HPDE6-E6E7 (cell line): ENCODE measurements around the gene CNTNAP2.

Experiments
- DNase-seq: peaks from one replicate; pipeline ENCODE4 v3.0.0; 2011; ENCODE audit warnings: missing footprints; ENCODE audit errors: extremely low spot score

The CNTNAP2 gene

DNA sequence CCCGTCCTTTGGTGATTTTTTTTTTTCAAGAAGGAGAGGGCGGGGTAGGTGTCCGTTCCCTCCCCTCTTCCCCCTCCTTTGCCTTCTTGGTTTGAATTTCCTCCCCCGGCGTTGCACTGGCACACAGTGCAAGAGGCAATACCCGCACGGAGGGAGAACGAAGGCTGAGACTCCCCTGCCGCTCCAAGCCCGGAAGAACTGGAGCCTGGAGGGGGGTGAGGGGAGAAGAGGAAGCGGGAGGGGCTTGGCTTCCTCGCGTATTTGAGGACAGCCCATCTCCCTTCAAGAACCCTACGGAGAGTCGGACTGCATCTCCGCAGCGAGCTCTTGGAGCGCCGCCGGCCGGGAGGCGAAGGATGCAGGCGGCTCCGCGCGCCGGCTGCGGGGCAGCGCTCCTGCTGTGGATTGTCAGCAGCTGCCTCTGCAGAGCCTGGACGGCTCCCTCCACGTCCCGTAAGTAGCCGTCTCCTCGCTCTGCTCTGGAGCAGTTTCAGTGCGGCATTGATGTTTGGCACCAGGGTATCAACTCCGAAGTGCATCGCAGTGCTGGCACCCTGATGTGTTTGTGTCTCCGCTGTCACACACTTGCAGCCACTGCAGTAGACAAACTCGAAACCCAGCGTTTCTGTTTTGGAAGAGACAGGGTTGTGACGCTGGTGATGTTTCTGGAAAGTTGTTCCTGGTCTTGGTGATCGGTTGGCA is at the start of gene CNTNAP2:
TSS of gene CNTNAP2 (plus strand) at position 281 of the 702 bp plus-strand sequence. CDS start at position 357, 76 bp downstream.
- no peak for DNase-seq

DNA sequence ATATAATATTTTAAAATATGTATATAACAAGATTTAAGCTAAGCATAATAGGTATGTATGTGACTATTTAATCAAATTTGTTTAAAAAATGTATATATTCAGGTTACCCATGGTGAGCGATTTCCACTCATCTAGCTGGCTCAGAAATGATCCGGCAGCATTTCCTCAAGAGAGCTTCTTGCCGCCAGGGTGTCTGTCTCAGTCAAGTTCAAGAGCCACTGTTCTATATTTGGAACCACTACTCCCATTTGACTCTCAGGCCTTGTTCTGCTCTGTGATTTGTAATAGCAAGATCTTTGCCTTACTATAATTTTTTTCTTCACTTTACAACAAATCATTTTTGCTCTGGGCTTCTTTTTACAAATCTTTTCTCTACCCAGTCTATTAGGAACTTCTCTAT is 48.7 kb upstream of the CNTNAP2 start:
- DNase-seq = no peak

DNA sequence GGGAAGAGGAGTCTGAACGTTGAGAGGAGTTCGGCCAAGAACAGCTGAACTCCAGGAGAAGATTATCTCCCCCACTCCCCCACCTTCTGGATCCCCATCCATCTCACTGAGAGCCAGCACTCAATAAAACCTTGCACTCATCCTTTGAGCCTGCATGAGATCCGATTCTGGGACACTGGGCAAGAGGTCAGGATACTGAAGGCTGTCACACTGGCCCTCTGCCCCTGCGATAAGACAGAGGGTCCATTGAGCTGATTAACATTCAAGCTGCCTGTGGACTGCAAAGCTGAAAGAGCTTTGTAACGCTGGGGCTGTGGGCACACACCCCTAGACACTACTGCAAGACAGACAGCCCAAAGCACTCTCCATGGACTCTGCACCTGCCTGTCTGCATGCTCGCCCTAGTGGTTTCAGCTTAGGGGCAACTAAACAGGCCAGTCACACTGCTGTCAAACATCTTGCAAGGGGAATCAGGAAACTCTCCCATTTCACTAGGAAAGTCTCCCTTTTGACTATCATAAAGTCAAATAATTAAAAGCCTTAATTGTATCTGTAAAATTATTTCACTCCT is 42.3 kb upstream of the CNTNAP2 start:
- DNase-seq = no peak

DNA sequence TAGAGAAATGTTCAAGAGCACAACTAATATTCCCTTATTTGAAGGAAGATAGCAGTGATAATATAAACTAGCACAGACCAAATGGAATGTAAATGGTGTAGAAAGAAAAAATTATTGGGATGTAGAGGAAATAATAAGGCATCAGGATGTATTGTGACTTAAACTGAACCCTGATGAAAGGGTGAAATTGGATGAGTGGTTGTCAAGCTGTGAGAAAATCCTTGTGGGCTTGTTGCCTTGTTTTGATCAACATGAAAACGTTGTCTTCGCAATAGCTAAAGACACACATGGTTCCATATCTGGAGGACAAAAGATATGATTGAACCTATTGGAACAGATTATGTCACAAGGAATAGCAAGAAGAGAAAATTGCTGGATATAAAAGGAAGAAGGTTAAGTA is 40.3 kb upstream of the CNTNAP2 start:
- DNase-seq = no peak

DNA sequence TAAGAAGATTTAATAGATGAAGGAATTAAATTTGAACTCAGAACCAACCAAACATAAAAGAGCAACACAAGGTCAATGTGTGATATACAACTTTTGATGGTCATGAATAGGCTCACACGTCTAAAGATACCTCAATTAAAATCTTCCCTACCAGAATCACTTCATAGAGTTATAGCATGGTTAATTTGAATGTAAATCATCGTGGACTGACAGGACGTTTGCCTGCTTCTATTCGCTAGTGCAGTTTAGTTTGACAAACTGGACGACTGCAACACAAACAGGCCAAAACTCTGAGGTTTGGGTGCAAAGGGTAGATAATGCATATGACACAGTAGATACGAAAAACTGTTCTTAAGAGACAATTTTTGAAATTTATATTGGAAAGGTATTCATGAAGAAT is 32.5 kb upstream of the CNTNAP2 start:
- no peak for DNase-seq

DNA sequence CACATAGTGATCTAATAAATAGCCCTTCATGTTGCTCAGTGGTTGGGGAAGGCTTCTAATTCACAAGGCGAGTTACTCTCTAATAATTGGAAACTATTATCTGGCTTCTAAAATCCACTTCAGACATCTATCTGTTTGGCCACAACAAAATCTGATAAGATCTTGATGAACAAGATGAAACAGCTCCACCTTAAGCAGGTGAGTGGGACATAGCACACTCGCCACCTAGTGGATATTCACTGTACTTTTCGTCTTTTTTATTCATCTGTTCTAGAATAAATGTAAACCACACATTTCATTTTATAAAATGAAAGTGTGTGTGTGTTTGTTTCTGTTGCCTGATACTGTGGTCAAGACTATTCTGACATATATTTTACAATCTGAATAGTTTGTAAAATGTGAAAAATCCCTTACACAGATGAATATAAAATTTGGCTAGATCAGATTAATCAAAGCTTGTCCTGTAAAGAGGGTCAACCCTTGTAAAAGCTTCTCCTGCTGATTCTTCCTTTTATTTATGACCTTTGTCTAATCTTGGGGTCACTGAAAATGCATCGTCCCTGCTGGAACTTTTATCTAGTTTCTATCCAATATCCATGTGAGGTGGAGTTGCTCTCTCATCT is 26.5 kb upstream of the CNTNAP2 start:
- DNase-seq = peak; percentile 10

DNA sequence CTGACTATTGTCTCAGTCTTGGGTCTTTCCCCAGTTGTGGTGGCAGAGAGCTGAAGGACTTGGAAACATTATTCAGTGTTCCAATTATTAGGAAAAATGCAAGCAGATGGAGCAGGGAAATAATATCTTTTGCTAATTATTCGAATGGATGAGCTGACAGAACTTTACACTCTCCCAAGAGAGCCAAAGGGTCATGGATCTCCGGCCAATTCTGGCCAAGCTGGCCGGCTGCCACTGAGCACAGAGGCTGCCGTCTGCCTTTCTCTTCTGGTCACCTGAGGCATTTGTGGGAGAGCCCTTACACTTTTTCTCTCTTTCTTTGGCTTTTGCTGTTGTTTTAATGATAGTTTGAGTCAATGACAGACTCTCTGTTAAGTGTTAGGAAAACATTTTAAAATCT is 22.2 kb upstream of the CNTNAP2 start:
- DNase-seq = no peak

DNA sequence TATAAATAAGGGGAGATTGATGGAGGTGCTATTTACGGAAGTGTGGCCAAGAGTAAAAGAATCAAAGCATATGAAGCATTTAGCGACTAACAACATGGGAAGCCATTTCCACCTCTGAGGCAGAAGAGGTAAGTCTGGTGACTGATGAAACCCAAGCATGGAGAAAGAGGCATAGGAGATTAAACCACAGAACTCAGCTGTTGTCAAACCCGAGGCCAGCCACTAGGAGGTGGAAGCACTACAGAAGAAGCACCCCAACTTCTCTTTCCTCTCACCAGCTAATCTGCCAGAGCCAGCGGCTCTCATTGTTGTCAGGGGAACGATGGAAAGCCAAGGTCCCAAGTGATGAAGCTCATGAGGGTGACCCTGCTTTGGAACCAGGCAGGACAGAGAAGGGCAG is 19.6 kb upstream of the CNTNAP2 start:
- DNase-seq = no peak

DNA sequence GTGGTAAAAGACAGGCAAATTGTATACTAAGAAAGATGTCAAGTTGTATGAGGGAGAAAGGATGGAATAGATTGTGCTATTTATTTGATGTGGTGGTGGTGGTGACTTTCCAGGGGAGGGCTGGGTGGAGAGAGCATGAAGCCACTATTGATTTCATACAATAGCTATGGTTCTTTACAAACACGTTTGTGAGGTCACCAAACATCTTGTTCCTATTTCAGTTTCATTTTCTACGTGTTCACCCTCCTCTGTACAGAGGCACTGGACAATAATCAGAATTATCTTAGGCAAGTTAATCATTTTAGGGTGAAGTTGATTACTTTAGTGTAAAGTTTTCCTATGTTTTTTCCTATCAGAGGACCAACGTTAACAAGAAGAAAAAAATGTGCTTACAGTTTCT is 10.3 kb upstream of the CNTNAP2 start:
- no peak for DNase-seq

DNA sequence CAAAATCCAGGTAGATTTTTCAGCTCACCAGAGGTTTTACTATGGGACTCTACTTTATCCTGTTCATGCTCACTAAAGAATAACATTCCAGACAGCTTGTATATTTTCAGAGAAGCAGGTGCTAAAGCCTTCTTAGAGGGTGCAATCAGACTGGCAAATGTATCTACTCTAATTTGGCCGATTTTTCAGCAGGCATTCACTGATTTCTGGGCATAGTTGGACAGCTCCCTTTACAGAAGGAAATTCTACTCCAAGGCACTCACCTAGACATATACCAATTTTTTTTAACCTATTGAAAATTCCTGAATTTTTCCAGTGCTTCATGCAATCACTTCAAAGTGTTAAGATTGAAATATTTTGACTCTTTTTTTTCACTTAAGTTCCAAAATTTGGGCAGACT is 3.8 kb upstream of the CNTNAP2 start:
- no peak for DNase-seq

DNA sequence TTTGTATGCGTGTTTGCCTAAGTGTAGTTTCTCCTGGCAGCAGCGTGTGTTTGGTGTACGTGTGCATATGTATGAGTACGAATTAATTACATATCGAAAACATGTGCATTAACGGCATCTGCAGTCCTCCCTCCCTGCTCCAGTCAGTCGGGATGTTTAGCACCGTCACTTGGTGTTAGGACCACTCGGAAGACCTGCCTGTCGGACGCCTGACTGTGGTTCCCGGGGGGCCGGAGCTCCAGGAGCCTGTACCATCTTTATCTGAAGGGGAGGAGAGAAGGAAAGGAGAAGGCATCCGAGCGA is 1.1 kb upstream of the CNTNAP2 start:
- DNase-seq = no peak

DNA sequence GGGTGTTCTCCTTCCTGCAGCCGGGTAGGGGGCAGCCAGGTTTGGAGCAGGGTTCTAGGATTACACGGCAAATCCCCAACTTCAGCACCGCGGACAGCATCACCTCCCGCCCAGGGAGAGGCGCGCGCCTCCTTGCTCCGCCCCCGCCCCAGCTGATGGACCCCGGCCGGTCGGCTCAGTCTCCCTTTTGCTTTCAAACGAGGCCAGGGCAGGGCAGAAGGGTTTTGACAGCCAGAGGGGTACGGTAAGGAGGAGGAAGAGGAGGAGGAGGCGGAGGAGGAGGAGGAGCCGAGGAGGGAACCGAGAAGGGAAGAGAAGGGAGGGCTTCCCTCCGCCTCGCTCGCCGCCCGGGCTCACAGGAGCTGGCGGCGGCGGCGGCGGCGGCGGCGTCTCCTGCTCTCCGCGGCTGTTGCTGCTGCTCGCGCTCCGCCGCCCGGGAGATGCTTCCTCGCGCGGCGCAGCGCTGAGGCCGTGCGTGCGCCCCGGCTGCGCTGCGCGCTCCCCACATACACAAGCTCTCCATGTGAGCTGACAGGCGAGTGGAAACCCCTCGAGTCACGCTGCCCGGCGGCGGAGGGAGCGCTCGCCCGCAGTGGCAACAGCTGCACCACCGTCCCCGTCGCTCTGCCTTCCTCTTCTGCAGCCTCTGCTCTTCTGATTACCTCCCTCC is 615 bp upstream of the CNTNAP2 start:
- DNase-seq = no peak

DNA sequence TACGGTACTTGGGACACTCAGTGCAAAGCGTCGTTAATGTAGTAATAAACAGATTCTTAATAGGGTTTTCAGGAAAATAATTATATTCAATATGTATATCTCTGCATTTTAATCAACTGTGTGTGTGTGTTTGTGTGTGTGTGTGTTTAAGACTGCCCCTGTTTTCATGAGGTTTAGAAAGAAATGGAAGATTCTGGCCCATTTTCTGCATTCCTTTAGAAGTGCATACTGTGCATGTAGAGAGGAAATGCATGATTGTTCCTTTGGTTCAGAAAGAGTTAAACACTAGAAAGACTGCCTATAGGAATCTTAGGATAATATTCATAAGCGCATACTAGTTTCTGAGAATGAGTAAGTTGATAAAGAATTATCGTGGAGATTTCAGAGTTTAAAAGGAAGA is 975 bp downstream of the CNTNAP2 start:
- DNase-seq = no peak

DNA sequence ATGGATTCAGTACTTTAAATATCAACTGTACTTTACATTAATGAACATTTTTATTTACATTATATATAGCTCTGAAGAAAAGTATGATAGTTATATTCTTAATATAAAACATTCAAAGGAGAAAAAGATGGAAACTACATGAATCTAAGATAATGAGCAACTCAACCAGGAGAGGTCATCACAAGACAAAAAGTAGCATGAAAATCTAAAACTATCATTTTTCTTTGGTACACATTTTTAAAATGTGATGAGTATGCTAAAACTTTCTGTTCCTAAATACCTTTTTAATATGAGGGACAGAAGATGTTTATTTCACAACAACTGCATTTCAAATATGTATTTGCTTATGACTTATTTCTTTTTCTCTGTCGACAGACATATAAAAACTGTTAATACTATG is 2.4 kb downstream of the CNTNAP2 start:
- no peak for DNase-seq

DNA sequence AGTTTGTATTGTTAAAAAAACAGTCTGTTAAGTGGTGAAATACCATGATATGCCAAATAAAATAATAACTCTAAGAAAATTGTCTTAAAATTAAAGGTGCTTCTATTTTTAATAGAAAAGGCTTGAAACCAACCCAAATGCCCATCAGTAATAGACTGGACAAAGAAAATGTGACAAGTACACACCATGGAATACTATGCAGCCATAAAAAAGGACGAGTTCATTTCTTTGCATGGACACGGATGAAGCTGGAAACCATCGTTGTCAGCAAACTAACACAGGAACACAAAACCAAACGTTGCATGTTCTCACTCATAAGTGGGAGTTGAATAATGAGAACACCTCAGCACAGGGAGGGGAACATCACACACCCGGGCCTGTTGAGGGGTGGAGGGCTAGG is 7.1 kb downstream of the CNTNAP2 start:
- no peak for DNase-seq

DNA sequence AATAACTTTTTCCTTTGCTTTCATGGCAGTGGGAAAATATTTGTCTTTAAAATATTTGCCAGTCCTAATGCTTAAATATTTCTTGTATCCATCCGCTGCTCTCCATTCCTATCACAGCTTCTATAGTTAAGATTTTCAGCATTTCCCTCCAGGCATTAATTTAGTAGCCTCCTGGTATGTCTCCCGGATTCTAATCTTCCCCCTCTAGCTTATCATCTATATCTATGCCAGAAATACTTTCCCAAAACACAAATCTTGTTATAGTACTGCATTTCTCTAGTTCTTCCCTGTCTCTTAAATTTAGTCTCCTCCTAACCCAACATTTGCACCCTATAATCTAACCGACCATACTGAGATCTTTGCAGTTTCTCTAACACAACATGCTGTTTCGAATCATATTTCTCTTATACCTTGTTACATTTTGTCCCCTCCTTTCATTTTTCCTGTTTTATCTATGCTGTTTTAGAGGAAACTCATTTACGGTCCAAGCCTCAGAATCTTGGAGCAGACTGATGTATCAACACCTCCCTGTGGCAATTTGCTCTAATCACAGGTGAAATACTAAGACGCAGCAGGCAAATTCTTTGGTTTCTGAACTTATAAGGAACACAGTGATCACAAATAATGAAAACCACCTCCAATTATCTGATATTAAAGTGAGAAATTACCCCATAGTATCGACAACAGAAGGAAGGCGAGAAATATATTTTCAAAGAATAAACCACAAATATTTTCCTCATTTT is 10.3 kb downstream of the CNTNAP2 start:
- no peak for DNase-seq

DNA sequence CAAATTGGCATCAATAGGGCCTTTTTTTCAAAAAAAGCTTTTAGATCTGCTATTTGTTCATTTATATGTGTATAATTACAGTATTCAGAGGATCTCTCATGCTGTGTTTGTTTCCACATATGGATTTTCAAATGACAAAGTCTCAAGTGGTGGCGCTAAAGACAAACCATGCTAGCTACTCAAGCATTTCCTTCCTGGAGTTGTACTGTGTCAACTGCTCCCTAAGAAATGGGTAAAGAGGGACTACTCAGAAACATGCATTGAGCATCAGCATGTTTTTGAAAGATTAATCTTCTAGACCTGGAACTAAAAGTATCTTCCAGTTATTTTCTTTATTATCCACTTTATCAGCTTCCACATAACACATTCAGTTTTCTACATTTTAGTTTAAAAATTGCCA is 12.7 kb downstream of the CNTNAP2 start:
- no peak for DNase-seq

DNA sequence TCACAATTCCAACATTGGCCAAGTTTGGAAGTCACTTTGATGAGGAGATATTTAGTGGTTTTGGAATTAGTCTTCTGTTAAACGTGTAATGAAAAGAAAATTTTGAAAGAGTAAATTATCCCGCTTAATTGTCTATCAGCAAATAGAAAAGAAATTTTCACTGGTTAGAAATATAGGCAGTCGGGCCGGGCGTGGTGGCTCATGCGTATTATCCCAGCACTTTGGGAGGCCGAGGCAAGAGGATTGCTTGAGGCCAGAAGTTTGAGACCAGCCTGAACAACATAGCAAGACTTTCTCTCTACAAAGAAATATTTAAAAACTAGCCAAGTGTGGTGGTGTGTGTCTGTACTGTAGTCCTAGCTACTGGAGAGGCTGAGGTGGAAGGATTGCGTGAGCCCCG is 13.4 kb downstream of the CNTNAP2 start:
- DNase-seq = no peak

DNA sequence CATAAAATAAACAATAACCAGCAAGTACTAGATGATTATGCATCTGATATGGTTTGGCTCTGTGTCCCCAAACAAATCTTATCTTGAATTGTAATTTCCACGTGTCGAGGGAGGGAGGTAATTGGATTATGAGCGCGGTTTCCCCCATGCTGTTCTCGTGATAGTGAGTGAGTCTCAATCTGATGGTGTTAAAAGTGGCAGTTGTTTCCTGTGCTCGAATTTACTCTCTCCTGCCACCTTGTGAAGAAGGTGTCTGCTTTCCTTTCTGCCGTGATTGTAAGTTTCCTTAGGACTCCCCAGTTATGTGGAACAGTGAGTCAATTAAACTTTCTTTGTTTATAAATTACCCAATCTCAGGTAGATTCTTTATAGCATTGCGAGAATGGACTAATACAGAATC is 15.1 kb downstream of the CNTNAP2 start:
- no peak for DNase-seq

DNA sequence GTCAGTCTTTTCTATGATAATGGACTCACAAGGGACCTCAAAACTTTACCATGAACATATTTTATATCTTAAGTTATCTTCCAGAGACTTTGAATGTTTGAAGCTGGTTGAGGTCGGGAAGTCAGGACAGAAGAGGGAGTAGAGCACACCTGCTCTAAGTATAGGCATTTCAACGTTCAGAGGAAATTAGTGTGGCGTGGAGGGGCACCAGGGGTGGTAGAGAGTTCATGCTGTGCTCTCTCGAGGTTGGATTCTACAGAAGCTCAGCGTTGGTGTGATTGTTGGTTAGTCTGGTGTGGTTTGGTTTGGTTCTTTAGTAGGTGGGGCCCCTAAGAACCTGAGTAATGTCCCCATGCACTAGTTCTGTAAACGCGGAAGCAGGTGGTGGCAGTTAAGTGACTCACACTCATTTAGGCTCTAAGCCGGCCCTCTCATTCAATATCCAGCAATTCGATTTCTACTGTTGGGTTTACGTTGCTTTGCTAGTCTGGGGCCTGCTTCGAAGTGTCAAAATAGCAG is 19.8 kb downstream of the CNTNAP2 start:
- DNase-seq = no peak

DNA sequence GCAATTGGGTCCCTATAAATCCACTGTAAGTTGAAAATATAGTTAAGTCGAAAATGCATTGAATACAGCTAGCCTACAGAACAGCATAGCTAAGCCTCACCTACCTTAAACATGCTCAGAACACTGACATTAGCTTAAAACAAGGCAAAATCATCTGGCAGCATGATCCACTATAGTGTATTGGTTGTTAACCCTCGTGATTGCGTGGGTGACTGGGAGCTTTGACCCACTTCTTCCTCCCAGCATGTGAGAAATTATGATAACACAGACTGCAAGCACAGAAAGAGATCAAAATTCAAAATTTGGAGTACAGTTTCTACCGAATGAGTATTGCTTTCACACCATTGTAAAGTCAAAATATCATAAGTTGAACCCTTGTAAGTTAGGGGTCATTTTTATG is 22.3 kb downstream of the CNTNAP2 start:
- DNase-seq = no peak

DNA sequence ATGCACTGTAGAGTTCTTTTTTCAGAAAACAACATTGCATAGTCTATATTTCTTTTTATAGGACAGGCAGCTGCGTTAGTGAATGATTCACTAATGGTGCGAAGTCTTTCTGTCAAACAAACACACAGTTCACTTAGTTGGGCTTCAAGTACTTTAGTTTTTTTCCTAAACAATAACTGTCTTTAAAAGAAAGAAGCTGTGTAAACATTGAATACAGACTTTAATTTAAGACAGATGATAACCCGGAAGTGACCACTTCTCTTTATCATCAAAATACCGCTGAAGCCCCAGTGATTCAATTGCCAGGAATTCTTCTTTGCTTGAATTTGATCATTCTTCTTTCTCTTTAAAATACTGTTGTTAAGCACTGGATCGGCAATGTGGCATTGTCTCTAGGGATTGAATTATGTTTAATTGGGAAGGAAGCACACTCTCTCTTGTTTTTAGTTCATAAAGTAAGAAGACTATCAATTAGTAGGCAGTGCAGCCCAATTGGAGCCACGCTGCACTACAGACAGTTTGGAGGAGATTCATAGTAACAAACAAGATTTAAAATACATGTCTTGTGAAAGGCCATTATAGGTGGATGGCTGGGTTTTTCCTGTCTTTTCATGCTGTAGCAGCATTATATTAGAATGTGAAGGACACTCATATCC is 30.4 kb downstream of the CNTNAP2 start:
- no peak for DNase-seq
